GM12874 (cell line): ENCODE measurements around the gene LSM7.

ENCODE experiments used
- TF ChIP-seq, protein P1 (sequence below): IDR thresholded peaks from 2 replicates; pipeline ENCODE4 v1.5.1; 2011; ENCODE audit warnings: low read depth, mild to moderate bottlenecking, control low read depth, low read length, moderate library complexity; ENCODE audit not compliant: insufficient read depth

Gene LSM7

DNA sequence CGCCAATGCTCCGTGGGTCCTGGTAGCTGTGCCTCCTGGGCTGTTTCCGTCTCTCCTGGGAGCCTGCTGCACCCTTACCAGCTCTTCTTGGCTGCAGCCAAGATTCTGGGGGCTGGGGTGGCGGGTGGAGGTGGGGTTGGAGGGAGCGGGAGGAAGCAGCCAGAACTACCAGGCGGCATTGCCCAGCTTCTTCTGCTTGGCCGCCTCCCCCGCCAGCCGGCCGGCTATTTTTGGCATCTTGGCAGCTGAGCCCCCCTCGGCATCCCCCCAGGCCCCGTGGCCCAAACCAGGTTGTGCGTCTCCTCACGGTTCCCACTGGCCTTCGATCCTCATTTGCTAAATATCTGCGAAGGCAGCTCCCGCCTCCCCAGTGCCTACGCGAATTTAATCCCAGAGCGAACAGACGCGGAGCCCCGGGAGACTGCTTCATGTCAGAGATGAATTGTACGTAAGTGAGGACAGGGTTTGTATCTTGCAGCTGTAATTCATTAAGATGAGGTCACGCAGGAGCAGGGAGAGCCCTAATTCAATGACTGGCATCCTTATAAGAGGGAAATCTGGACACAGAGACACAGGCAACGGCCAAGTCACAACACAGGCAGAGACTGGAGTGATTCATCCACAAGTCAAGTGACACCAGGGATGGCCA, 33.6 kb downstream of the LSM7 start:
- TF ChIP-seq, protein P1, sequence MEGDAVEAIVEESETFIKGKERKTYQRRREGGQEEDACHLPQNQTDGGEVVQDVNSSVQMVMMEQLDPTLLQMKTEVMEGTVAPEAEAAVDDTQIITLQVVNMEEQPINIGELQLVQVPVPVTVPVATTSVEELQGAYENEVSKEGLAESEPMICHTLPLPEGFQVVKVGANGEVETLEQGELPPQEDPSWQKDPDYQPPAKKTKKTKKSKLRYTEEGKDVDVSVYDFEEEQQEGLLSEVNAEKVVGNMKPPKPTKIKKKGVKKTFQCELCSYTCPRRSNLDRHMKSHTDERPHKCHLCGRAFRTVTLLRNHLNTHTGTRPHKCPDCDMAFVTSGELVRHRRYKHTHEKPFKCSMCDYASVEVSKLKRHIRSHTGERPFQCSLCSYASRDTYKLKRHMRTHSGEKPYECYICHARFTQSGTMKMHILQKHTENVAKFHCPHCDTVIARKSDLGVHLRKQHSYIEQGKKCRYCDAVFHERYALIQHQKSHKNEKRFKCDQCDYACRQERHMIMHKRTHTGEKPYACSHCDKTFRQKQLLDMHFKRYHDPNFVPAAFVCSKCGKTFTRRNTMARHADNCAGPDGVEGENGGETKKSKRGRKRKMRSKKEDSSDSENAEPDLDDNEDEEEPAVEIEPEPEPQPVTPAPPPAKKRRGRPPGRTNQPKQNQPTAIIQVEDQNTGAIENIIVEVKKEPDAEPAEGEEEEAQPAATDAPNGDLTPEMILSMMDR: no peak

DNA sequence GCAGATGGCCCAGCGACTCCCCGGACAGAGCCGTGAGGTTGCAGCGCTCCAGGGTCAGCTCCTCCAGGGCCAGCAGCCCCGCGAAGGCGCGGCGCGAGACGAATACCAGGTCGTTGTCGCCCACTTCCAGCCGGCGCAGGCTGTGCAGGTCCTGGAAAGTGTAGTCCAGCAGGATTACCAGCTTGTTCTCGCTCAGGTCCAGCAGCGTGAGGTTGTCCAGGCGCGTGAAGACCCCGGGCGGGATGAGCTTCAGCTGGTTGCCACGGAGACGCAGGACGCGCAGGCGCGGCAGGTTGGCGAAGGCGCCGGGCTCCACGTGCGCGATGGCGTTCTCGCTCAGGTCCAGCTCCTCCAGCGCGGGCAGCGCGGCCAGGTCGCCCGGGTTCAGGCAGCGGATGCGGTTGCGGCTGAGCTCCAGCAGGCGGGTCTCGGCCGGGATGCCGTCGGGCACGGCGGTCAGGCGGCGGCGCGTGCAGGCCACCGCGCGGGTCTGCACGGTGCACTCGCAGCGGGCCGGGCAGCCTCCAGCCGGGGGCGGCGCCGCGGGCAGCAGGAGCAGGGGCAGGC, 37.1 kb downstream of the LSM7 start:
- TF ChIP-seq, protein P1: no peak

DNA sequence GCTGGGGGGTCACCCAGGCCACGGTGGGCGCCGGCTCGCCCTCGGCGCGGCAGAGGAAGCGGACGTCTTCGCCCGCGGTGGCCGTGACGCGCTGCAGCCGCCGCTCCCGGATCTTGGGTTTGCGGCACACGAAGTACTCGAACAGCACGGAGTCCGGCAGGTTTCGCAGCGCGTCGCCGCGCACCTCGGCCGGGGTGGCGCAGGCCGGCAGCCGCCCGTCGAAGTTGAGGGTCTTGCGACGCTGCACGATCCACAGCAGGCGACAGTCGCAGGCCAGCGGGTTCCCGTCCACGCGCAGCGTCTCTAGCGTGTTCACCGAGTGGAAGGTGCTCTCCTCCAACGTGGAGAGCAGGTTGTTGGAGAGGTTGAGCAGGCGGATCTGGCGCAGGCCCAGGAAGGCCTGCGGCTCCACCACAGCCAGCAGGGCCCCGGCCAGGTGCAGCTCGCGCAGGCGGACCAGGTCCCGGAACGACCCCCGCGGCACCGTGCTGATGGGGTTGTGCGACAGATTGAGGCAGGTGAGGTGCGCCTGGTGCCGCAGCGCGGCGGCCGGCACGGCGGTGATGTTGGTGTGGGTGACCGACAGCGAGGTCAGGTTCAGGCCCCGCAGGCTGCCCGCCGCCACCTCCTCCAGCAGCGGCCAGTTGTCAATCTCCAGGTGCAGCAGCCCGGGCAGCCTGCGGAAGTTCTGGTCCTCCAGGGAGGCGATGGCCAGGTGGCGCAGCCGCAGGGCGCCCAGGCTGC, 37.8 kb downstream of the LSM7 start:
- TF ChIP-seq, protein P1: no peak

DNA sequence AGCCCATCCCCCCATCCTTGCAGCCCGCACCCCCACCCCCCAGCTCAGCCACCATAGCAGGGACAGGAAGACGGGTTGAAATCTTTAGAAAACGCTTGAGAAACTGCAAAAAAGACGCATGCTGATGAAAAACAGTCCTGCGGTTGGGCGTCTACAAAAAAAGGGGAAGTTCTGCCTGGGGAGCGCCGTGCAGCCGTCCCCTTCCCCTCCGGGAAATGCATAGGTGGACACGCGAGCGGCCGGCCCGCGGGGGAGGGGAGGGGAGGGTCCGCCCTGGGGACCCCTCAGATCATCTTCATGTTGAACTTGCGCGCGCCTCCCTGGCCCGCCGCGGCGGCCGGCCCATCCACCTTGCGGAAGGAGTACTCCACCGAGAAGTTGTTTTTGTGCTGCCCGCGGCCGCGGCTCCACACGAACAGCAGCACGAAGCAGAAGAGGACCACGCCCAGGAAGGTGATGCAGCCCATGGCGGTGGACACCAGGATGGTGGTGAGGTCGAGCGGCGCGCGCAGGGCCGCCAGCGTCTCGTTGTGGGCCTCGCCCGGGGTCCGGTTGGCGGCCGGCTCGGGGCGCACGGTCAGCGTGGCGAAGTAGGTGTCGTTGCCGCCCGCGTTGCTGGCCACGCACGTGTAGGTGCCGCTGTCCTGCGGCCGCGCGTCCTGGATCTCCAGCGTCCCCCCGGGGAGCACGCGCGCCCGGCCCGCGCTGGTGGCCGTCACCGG, 38.5 kb downstream of the LSM7 start:
- TF ChIP-seq, protein P1: no peak

DNA sequence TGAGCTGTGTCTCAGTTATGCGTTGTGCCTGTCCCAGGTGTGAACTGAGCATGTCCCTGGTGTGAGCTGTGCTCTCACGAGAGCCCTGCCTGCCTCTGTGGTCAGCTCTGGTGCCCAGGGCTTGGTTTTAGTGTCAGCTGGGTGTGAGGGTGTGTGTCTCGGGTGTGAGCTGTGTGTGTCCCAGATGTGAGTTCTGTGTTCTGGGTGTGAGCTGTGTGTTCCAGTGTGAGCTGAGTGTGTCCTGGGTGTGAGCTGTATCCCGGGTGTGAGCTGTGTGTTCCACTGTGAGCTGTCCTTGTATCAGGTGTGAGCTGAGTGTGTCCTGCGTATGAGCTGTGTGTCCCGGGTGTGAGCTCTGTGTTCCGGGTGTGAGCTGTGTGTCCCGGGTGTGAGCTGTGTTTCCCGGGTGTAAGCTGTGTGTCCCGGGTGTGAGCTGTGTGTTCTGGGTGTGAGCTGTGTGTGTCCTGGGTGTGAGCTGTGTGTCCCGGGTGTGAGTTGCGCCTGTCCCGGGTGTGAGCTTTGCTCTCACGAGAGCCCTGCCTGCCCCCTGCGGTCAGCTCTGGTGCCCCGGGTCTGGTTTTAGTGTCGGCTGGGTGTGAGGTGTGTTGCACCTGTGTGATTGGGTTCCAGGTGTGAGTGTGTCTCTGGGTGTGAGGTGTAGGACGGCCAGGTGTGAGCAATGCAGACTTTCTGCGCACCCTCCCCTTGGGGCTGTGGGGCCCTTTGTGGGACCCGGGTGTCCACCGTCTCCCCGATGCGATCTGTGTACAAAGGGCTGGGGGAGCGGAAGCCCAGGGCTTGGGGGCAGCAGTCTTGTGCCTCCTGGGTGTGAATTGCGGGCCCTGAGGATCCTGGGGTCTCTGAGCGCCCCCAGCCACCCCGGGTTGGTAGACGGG, 39.3 kb downstream of the LSM7 start:
- TF ChIP-seq, protein P1: no peak

DNA sequence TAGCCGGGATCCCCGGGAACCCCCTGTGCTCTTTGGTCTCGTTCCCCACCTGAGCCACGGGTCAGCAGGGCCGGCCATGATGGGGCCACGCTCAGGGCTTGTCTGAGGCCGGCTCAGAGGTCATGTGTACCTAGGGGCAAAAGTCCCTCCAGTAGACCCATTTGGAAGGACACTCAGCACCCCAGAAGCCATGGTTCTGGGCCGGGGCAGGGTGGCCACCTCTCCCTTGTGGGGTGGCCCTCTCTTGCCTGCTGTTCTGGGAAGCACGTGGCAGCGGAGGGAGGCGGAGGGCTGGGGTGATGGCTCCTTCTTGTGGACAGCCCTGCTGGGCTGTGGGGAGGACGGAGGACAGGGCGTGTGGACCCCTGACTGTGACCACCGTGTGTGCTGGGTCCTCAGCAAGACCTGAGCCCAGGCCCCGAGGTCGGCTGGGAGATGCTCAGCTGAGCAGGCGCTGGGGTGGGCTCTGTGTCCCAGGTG, 40.0 kb downstream of the LSM7 start:
- TF ChIP-seq, protein P1: no peak
